Stimulated activated CD8-positive, alpha-beta memory T cell treated with anti-CD3 and anti-CD28 coated beads, Interleukin-12 subunit alpha, Interleukin-12 subunit beta, amount 100 ng/mL, for 24 hours (primary cell): ENCODE measurements around the gene NCKIPSD.
A peak's percentile ranks its signal among the peaks of the same experiment; 100 is the strongest.

Experiments used
- DNase-seq: peaks from one replicate; pipeline ENCODE4 v3.0.0-alpha.2; 2020; ENCODE audit errors: extremely low read depth

Gene NCKIPSD

DNA sequence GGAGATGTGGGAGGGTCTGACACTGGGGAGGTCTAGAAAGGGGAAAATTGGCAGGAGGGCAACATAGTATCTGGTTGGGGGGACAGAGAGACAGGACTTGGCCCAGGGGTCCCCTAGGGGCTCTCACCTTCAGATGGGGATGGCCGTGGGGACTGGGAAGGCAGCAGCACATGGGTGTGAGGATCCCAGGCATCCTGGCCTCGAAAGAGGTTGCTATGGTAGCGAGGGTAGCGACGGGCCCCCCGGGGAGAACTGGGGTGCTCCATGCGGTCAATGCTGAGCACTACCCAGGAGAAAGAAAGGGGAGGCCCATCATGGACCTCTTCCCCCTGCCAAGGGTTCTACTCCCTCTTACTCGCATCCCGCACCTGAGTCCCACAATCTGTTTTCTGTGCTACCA, 38.0 kb downstream of the NCKIPSD start:
- DNase-seq = no peak

DNA sequence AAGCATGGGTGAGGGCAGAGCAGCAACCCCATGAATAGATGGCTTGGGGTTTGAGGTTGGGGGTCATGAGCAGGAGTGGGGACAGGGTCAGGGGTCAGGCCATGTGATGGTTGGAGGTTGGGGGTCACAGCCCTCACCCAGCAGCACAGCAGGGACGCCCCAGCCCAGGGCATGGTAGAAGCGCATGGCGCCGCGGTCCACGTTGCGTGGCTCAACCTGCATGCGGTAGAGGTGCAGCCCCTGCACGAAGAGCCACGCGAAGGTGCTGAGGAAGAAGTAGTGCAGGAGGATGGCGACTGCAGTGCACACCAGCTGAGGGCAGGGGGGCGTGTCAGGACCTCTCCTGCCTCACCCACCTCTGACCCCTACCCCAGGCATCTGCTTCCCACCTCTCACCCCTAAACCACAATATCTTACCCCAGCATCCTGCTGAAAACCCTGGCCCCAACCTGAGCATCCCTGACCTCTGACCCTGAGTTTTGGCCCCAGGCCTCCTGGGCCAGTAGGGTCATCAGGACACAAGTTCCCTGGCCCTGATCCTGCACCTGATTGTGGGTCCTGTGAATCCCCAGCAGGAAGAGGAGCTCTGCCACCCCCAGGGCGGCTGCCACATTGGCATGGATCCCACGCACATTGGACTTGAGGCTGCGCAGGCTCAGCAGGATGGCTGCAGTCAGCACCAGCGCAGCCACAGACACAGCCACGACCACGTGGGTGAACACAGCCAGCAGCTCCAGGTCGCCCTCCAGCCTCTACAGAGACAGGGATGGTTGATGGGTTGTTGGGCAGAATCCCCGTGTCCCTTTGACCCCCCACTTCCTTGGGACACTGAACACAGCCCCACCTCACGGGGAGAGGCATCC, 40.6 kb downstream of the NCKIPSD start:
- DNase-seq = no peak

DNA sequence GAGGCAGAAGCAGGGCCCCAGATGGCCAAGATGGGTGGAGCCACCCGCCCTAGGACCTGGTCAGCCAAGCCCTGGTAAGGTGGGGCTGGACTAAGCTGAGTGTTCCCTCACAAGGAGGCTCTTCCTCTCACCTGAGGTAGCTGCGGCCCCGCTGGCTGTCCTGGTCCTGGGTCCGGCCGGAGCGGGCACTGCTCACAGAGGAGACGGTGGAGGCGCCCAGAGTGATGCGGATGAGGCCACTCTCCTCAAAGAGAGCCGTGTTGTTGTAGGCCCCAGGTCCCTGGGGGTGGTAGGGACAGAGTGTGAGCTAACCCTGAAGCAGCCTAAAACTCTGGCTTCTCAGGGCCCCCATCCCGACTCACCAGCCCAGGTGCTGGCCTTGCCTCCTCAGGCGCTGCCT, 43.1 kb downstream of the NCKIPSD start:
- no peak for DNase-seq

DNA sequence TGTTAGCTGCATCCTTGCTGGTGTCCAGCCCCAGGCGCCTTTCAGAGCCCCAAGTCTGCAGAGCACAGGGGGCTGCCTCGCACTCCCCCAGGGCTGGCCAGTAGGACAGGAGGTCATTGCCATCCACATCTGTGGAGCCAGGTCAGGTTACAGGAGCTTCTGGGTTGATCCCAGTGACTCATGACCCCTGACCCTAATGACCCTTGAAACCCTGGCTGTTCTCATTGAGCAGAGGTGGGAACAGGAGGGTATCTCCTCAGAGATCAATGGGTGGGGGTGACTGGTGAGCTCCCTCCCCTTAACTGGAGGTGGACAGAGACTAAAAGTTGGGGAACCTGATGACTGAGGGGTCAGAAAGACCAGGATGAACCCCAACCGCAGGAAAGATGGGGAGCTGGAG, 44.3 kb downstream of the NCKIPSD start:
- DNase-seq = no peak

DNA sequence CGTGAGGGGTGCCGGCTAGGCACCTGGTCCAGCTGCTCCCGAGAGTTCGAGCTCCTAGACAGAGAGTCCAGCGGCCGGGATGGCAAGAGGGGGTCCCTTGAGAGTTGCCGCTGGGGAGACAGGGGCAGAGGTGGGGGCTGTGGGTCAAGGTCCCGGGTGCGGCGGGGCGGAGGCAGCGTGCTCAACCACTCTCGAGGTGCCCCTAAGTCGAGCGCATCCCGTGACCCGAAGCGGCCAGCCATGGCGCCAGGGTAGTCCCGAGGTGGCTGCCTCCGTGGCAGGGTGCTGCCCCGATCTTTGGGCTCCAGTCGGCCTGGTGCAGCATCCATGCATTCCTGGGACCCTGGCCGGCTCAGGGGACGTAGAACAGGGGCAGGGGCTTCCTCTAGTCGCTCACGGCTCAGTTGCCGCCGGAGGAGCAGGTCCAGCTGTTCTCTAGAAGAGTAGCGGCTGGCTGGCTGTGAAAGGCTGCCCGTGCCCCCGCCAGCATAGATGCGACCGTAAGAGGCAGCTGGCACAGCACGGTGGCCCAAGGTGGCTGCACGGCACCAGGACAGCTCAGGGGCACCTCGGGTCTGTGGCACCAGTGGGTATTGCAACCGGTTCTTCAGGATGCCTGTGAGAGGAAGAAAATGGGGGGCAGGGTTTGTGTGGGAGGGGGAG, 45.6 kb downstream of the NCKIPSD start:
- DNase-seq = no peak

DNA sequence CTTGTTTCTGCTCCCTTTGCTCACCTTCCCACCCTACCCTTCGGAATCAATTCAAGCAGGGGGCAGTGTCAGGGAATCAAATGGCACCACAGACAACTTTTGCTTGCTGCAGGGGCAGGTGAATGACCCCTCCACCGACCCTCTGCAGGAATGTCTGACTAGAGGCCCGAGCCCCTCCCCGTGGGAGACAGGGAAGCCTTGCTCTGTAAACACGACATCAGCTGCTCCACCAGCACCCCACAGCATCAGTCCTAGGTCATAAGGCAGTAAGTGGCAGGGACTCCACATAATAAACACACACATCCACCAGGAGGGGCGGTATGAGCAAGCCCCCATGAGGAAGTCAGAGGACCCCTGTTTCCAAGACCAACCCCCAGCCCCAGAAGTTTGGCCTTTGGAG, 48.4 kb downstream of the NCKIPSD start:
- no peak for DNase-seq

DNA sequence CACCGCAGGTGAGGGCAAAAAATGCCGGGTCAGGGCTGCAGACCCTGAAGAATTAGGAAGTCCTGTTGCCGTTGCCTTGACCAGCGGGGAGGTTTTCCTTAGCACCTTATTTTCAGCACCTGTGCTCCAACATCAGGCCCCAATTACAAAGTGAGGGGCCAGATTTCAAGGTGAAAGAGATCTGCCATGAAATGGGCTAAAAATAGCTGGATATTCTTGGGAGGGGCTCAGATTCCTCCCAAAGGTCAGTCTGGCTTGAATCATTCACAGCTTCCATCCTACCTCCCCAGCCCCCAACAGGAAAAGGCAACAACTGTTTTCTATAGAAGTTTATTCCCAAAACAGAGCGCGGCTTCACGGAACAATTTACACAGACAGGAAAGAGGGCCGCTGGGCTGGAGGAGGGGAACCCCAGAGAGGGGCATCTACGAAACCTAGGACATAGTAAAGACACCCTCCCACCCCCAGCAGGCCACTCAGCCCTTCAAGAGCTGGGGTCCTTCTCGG, 49.5 kb downstream of the NCKIPSD start:
- no peak for DNase-seq

DNA sequence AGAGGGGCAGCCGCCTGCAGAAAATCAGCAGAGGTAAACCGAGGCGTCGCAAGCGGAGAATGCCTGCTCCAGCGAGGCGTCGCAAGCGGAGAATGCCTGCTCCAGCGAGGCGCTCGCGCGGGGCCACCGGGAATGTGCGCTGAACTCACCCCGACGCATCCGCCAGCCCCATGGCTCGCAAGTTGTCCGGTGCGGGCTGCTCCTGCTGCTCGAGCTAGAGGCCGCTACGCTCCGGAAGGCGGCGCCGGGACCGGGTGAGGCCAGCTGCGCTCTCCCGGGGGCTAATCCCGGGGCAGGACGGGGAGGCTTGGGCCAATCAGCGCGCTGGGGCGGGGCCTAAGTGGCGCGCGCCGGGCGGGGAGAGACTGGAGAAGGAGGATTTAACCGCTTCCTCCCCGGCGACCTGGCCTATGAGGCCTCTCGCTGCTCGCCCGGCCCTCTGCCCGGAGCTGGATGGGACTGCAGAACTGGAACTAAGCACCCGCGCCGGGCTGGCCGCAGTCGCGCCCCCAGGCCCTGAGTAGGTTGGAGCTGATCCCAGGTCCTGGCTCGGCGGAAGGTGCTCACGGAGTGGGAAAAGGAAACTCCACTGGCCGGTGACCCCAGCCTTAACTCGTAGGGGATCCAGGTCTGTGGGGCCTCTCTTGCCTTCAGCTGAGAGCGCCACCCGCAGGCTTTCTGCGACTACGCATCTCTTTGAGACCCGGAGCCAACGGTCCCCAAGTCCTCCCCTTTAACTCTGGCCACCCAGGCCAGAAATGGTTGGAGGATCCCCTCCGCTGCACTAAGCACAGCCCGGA, 50.3 kb downstream of the NCKIPSD start, which contains the start of gene SLC26A6:
TSS of gene SLC26A6 (minus strand) at position 240 of the 800 bp plus-strand sequence. CDS start at position 172, 68 bp downstream.
- peak; percentile 86 for DNase-seq

DNA sequence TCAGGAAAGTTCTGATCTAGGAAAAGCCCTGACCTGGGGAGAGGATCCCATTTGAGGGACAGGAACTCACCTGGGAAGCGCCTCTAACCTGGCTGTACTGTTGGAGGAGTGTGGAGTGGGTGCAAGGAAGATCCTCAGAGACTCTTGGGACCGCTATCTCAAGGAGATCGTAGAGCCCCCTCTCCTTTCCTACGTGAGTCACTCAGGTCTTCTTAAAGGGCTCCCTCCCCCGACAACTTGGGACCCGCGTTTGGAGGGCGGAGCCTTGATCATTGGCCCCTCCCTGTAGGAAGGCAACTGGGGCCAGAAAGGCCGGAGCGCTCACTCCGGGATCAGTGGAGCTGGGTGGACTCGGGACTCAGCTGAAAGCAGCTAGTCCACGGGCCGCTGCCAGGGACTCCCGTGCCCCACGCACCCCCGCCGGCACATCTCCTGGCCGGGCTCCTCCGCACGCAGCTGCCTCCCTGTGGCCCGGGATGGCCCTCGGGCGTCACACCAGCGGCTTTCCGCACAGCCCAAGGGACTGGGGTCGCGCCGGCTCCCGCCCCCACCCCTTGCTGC, 51.0 kb downstream of the NCKIPSD start:
- DNase-seq = no peak

DNA sequence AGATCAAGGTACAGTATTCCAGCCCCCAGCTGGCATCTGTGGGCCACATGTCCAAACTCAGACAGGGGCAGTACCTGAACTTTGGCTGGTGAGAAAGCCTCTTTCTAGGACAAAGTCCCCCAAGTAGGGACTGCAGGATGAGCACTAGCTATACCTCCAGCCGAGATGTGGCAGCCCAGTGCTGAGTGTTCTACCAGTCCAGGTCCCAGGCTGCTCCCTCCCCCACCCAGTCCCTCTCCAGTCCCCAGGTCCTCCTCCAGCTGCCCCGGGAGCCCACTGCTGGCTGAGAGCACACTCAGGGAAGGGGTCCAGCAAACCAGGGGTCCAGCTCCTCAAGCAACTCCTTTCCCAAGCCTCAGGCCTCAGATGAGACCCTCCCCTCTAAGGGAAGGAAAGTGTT, 52.0 kb downstream of the NCKIPSD start:
- no peak for DNase-seq

DNA sequence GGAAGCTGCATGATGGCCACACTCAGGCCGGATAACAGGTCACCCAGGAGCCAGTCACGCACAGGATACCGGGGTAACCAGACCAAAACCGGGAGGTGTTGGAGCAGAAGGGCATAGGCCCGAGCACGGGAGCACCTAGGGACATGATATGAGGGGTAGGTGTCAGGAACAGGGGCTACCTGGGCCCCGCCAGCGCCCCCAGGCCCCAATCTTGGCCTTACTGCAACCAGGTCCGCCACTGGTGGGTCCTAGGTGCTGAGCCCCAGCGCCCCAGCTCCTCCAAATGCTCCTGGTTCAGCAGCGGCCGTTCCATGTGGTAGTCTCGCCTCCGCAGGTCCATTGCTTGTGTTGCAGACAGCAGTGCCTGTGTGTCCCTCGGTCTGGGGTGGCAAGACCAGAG, 52.5 kb downstream of the NCKIPSD start:
- DNase-seq = no peak

DNA sequence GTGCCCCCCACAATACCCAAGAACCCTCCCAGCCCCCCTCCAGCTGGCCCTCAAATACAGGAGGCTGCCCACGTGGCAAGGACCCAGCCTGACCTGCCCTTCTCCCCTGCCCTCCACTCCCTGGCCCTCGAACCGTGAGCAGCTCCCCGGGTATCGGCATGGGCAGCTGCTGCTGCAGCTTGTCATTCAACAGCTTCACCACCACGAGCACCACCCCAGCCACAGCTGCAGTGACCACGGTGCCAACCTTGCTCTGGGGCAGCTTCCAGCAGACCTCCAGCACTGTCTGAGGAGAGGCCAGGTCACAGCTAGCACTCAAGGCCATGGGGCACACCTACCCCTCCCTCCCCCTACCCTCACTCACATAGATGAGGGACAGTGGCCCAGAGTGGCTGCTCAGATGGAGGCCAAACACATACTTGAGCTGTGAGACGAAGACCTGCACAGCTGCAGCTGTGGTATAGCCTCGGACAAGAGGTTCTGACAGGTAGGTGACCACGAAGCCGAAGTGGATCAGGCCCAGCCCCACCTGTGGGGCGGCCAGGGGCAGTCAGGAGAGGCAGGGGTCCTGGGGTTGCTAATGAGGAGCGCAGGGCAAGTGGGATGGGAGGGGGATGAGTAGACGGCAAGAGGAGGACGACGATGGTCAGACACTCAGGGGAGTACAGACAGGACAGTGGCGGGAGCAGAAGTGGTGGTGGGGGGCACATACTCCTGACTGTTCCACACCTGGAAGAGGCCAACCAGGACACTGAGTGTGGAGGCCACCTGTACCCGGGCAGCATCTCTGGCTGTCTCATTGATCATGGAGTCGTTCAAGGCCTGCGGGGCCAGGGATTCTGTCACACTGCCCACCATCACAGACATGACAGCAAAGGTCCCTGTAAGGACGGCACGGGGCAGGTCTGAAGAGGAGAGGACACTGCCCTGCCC, 53.9 kb downstream of the NCKIPSD start:
- no peak for DNase-seq

DNA sequence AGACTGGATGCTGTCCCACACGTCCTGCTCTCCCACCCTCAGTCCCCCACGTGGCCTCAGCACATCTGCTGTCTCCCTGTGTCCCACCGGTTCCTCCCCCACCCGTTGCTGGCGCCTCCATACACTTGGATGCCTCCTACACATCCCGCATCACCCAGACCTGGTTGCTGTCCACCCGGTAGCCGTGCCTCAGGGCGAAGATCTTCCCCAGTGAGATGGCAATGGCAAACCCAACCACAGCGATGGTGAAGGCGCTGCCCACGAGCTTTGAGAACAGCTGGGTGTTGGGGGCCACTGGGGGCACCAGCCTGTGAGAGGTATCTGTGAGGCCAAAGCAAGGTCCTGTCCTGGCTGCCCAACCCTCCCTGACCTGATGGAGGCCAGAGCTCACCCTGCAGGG, 54.9 kb downstream of the NCKIPSD start:
- no peak for DNase-seq

DNA sequence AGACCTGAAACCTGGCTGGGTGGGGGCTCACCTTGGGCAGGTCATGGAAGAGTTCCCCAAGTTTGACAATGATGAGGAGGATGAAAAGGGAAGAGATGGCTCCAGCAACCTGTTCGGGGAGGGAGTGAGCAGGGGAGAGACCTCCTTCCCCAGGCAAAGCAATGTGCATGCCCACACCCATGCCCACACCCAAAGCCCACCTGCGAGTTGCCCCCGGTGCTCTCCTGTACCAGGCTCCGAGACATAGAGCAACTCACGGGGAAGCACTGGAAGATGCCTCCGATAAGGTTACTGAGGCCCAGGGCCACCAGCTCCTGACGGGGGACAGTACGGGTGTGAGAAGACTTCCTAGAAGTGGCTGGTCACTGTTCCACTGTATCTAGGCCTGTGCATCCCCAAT, 55.3 kb downstream of the NCKIPSD start:
- no peak for DNase-seq

DNA sequence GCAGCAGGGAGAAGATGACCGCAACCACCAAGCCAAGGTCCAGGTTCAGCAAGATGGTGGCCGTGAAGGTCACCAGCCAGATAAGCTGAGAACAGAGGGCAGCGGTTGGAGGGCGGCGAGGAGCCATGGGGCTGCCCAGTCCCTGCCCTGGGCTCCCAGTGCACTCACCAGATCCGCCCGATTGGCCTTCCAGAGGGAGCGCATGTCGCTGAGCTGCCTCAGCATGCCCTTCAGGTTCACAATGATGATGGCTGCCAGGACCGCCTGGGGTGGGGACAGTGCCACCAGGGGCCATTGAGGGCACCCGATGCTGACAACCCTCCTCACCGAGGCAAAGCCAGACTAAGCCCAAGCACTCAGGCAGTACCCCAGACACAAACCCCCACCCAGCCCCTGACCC, 55.8 kb downstream of the NCKIPSD start:
- DNase-seq = no peak

DNA sequence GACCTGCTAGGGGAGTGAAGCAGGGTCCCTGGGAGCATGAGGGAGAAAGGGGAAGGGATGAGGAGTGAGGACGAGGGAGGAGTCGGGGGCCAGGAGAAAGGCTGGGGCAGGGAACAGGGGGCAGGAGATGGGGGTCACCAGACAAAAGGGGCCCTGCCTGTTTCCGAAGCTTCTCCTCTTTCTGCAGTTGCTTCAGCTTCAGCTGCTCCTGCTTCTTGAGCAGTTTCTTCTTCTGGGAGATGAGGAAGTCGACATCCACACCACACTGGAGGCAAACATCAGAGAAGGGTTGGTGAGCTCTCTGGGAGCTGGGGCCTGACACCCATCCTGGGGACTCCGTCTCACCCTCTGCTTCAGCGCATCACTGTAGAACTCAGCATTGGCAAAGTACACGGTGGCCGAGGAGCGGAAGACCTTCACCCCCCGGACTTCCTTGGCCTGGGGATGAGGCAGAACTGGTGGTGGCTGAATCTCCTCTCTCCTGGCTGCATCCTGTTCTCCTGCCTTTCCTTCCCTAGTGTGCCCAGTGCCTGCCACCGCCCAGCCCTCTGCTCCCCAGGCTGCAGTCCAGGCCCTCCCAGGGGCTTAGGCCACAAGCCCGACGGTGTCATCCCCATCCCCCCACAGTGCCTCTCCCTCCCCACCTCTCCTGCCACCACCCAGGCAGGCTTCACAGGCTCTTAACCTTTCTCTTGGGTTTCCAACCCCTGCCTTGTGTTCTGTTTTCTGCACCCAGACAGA, 57.3 kb downstream of the NCKIPSD start:
- DNase-seq = no peak

DNA sequence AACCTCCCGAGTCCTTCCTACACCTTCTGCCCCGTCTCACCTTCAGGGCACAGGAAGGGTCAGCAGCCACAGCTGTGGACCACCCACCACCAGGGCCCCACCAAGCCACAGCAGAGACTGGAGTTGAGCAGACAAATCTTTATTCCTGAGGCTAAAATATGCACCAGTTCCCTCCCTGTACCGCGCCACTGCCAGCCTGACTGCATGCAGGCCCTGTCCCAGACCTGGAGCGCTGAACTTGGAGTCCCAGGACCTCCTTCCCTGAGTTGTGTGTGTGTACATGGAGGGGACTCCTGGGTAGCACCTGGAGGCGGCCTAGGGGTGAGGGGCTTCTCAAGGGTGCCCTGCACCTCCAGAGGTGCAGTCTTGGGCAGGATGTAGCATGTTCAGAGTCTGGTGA, 60.1 kb downstream of the NCKIPSD start:
- no peak for DNase-seq

DNA sequence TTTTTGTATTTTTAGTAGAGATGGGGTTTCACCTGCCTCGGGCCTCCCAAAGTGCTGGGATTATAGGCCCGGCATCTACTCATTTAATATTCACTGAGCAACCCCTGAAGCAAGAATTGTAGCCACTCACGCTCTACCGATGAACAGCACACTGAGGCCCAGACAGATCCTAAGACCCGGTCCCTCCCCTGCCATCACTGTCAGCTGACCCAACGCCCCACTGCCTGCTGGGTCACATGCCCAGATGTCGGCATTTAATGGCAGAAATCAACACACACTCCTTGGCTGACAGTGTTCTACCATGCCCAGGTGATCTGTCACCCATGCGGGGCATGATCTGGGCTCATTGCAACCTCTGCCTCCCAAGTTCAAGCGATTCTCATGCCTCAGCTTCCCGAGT, 60.9 kb downstream of the NCKIPSD start:
- no peak for DNase-seq

DNA sequence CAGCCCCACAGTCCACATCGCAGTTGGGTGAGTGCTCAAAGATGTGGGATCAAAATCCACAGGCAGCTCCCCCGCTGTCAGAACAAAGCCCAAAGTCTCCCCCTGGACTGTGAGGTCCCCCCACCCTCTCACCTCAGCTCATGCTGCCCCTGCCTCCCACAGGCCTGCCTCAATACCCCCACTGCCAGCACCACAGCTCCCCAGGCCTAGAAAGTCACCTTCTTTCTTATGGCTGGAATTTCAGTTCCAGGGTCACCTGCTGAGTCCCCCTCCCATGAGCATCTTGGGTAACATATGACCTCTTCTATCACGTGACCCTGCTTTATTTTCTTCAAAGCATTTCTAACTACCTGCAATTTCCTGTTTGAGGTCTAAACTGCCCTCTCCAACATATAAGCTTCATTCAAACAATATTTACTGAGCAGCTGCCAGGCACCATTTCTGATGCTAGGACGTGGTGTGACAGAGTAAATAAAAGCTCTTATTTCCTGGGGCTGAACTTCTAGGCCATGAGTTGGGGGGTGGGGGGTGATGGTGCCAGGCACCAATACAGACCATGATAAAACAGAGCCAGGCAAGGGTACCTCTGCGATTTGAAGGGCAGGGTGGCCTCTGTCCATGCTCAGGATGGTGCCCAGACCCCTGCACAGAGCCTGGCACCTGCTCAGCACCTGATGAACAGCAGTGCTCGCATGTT, 61.7 kb downstream of the NCKIPSD start:
- DNase-seq = no peak
